GM12875 (cell line): ENCODE measurements around the gene ZGRF1.
"Not testable (repeated sequence)": the region's sequence is repeated elsewhere in the genome, so short reads cannot be mapped to it uniquely, and the experiment has no call there.

Experiments used
- H3K4me3 ChIP-seq: one replicate; pipeline ENCODE4 v1.5.1; 2011; ENCODE audit warnings: low read depth, low read length, control low read depth
- TF ChIP-seq, protein P1 (sequence below): IDR thresholded peaks from 2 replicates; pipeline ENCODE4 v1.5.1; 2011; ENCODE audit warnings: low read depth, mild to moderate bottlenecking, control low read depth, inconsistent platforms, low read length, moderate library complexity, borderline replicate concordance; ENCODE audit not compliant: insufficient read depth

Gene ZGRF1

DNA sequence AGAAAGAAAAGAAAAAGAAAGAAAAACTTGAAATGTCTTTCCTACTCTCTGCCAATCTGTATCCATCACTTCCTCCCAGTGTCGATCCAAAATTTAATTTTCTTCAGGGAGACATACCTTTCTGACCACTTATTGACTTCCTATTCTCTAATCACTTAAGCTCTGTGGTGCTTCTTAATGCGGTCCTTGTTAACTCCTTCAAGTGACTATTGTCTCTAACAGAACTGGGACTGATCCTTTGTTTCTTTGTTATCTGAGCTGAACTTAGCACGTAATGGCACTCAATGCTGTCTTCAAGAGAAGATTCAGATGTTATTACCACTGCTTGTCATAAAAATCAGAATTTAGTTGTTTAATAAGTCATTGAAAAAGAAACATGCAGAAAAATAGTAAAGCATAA is 31.4 kb upstream of the ZGRF1 start:
- H3K4me3 ChIP-seq: no peak overlapping the region
- TF ChIP-seq, protein P1, sequence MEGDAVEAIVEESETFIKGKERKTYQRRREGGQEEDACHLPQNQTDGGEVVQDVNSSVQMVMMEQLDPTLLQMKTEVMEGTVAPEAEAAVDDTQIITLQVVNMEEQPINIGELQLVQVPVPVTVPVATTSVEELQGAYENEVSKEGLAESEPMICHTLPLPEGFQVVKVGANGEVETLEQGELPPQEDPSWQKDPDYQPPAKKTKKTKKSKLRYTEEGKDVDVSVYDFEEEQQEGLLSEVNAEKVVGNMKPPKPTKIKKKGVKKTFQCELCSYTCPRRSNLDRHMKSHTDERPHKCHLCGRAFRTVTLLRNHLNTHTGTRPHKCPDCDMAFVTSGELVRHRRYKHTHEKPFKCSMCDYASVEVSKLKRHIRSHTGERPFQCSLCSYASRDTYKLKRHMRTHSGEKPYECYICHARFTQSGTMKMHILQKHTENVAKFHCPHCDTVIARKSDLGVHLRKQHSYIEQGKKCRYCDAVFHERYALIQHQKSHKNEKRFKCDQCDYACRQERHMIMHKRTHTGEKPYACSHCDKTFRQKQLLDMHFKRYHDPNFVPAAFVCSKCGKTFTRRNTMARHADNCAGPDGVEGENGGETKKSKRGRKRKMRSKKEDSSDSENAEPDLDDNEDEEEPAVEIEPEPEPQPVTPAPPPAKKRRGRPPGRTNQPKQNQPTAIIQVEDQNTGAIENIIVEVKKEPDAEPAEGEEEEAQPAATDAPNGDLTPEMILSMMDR: no peak

GRCh38 chr4:112664611-112665010 is 27.9 kb upstream of the ZGRF1 start:
- TF ChIP-seq, protein P1: no peak
- H3K4me3 ChIP-seq: no peak overlapping the region

- not testable (repeated sequence) for H3K4me3 ChIP-seq
Measured at GRCh38 chr4:112656115-112656514, 19.4 kb upstream of the ZGRF1 start.

GRCh38 chr4:112655270-112655669 is 18.6 kb upstream of the ZGRF1 start:
- TF ChIP-seq, protein P1: no peak
- no peak overlapping the region for H3K4me3 ChIP-seq

GRCh38 chr4:112652216-112652615 is 15.5 kb upstream of the ZGRF1 start:
- no peak overlapping the region for H3K4me3 ChIP-seq

DNA sequence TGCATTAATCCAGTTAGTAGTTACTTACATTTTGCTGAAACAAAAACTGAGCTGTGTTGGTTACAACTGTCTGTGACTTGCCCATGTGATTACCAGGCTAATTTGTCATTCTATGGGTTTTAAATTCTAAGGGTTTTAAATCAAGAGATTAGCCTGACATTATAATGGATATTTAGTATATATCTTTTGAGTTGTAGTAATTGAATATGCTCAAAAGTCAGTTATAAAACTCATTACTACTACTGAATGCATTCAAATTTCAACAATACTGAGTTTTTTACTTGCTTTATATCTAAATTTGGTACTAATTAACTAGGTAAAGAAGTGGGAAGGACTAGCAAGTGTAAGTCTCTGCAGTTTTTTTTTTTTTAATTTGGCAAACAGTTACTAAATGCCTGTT is 14.9 kb upstream of the ZGRF1 start:
- H3K4me3 ChIP-seq: no peak overlapping the region
- TF ChIP-seq, protein P1: no peak

More at GRCh38 chr4:112652216-112652615, 15.5 kb upstream of the ZGRF1 start:
- TF ChIP-seq, protein P1: no peak

DNA sequence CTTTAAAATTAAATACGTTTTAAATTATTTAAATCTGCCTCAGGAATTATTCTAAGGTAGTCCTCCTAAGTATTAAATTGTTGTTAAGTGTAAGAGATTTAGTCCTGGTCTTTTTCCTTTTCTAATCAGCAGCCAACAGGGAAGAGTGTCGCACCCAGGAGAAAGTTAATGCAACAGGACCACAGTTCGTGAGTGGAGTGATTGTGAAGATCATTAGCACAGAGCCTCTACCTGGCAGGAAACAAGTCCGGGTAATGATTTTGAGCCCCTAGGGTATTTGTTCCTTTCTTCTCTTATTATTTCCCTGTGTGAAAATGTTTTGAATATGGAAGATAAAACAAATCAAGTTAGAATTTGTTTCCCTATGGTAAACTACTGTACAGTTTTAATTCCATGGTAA is 13.6 kb upstream of the ZGRF1 start:
- H3K4me3 ChIP-seq: no peak overlapping the region
- TF ChIP-seq, protein P1: no peak

- TF ChIP-seq, protein P1: no peak
- H3K4me3 ChIP-seq: no peak overlapping the region
Measured at GRCh38 chr4:112649055-112649408, 12.3 kb upstream of the ZGRF1 start.
